HepG2 (cell line): Measurements from ENCODE around the gene ZSCAN26. TPM values are rescaled to one million over a fixed set of nuclear protein-coding genes. Genes with fewer than 3 reads are reported as not detected.

Source experiments
- CBX1 ChIP-seq: IDR thresholded peaks from one replicate; pipeline ENCODE4 v1.6.1; 2016; ENCODE audit warnings: antibody characterized with exemption, low read depth
- CERS6 ChIP-seq: sonication (generic); formaldehyde crosslinking; IDR thresholded peaks from 2 replicates; pipeline ENCODE4 v1.5.0; 2020; ENCODE audit warnings: missing genetic modification reagents
- KDM4B ChIP-seq: sonication (generic); formaldehyde crosslinking; IDR thresholded peaks from 2 replicates; pipeline ENCODE4 v1.4.0; 2020; ENCODE audit warnings: missing genetic modification reagents
- NKX3-1 ChIP-seq: sonication (generic); formaldehyde crosslinking; IDR thresholded peaks from 2 replicates; pipeline ENCODE4 v1.5.0; 2020; ENCODE audit warnings: missing genetic modification reagents
- SIN3B ChIP-seq: fragments of 150-350 bp; IDR thresholded peaks from 2 replicates; pipeline ENCODE4 v1.6.1; 2014; ENCODE audit warnings: low read length
- ZKSCAN5 ChIP-seq: sonication (generic); formaldehyde crosslinking; IDR thresholded peaks from 2 replicates; pipeline ENCODE4 v1.5.1; 2020; ENCODE audit warnings: mild to moderate bottlenecking, missing genetic modification reagents
- ZNF576 ChIP-seq: sonication (generic); formaldehyde crosslinking; IDR thresholded peaks from 2 replicates; pipeline ENCODE4 v1.4.0; 2020; ENCODE audit warnings: mild to moderate bottlenecking, missing genetic modification reagents
- ZNF589 ChIP-seq: sonication (generic); formaldehyde crosslinking; conservative IDR thresholded peaks from 2 replicates; pipeline ENCODE4 v1.8.0; 2022; ENCODE audit warnings: mild to moderate bottlenecking, moderate library complexity, missing genetic modification reagents
- ZNF687 ChIP-seq: sonication (generic); formaldehyde crosslinking; IDR thresholded peaks from 2 replicates; pipeline ENCODE4 v1.5.1; 2020; ENCODE audit warnings: mild to moderate bottlenecking, missing genetic modification reagents, moderate library complexity
- ZNF768 ChIP-seq: sonication (generic); formaldehyde crosslinking; IDR thresholded peaks from 2 replicates; pipeline ENCODE4 v1.4.0; 2020; ENCODE audit warnings: missing genetic modification reagents
- polyA plus RNA-seq, 8 experiments: library from polyadenylated mRNA; depleted of rRNA in 3 of 8; stranded (reverse) in 7 of 8; unstranded in 1 of 8; fragments of >200 nt; fragmentation: Illumina TruSeq in 4 of 8; extraction: Trizol in 4 of 8; gene quantifications; 2 replicates each; pipeline versions ENCODE4 v1.2.1 to v1.2.3, GENCODE V29; 2011 to 2016; ENCODE audit warnings: low read depth in 4 of 8, missing spikeins in 1 of 8, mixed read lengths in 1 of 8; ENCODE audit not compliant: insufficient read depth in 1 of 8
- total RNA-seq, 5 experiments: library from RNA; depleted of rRNA; stranded (reverse); fragments of >200 nt; fragmentation: Illumina TruSeq; extraction: Trizol; gene quantifications; 2 replicates each; pipeline ENCODE4 v1.2.3, GENCODE V29; 2016; ENCODE audit warnings: low read depth in 1 of 5

ZSCAN26 gene
- total and polyA plus RNA-seq, 2 of the 13 experiments (the other 11 are each of a cell fraction or from before 2014, with no cell fraction given) = 12.0 to 15.6 TPM

GRCh38 chr6:28251661-28252008 lies 15.3 kb upstream of the ZSCAN26 start (continued):
- TF ChIP-seq CERS6 (CRISPR knock-in tag) = no peak
- peak; percentile 83 for TF ChIP-seq ZNF768 (CRISPR knock-in tag)
- peak; percentile 55; the same call in 1 of the 2 replicates for TF ChIP-seq ZNF687 (CRISPR knock-in tag)
- TF ChIP-seq ZNF589 = no peak
- TF ChIP-seq ZNF576 = no peak
- TF ChIP-seq NKX3-1 (CRISPR knock-in tag) = 0 out of 2 replicates have a peak, but pooled peaks have one; percentile 9
- TF ChIP-seq KDM4B (CRISPR knock-in tag) = no peak
- TF ChIP-seq CBX1 = no peak
- TF ChIP-seq SIN3B = no peak
- TF ChIP-seq ZKSCAN5 (CRISPR knock-in tag) = 0 out of 2 replicates have a peak, but pooled peaks have one; percentile 49
